Immature natural killer cell (primary cell): ENCODE data around the gene PDE8B. TPM values are rescaled to one million over a fixed set of nuclear protein-coding genes. Genes with fewer than 3 reads are reported as not detected.
A peak's percentile ranks its signal among the peaks of the same experiment; 100 is the strongest.

Experiments
- DNase-seq, 3 donors: peaks; one replicate each; pipeline ENCODE4 v3.0.0; 2022; ENCODE audit warnings: mixed read lengths in 1 of 3
- H3K27ac Mint-ChIP-seq, 6 donors: one replicate each; pipeline ENCODE4 v1.8.0; 2020; ENCODE audit warnings: mixed read lengths in 6 of 6, mild to moderate bottlenecking in 5 of 6, inconsistent platforms in 4 of 6, moderate library complexity in 3 of 6
- H3K27me3 Mint-ChIP-seq, 3 donors: one replicate each; pipeline ENCODE4 v1.8.0; 2020 to 2021; ENCODE audit warnings: low read depth in 3 of 3, mild to moderate bottlenecking in 3 of 3, mixed read lengths in 3 of 3, moderate library complexity in 3 of 3, inconsistent platforms in 1 of 3
- H3K36me3 Mint-ChIP-seq, 3 donors: one replicate each; pipeline ENCODE4 v1.8.0; 2020; ENCODE audit warnings: mixed read lengths in 3 of 3, inconsistent platforms in 2 of 3, mild to moderate bottlenecking in 2 of 3
- H3K4me1 Mint-ChIP-seq, 2 donors: one replicate each; pipeline ENCODE4 v1.8.0; 2020; ENCODE audit warnings: inconsistent platforms in 2 of 2, mild to moderate bottlenecking in 2 of 2, mixed read lengths in 2 of 2, moderate library complexity in 1 of 2
- H3K4me3 Mint-ChIP-seq, 5 donors: one replicate each; pipeline ENCODE4 v1.8.0; 2020; ENCODE audit warnings: mild to moderate bottlenecking in 5 of 5, mixed read lengths in 5 of 5, inconsistent platforms in 3 of 5, moderate library complexity in 3 of 5
- H3K9me3 Mint-ChIP-seq, 6 donors: one replicate each; pipeline ENCODE4 v1.8.0; 2020; ENCODE audit warnings: mild to moderate bottlenecking in 6 of 6, mixed read lengths in 6 of 6, inconsistent platforms in 4 of 6, moderate library complexity in 3 of 6
- polyA plus RNA-seq, 3 donors: library from polyadenylated mRNA; unstranded; fragments of 300-500 nt; fragmentation: Illumina TruSeq; gene quantifications; one replicate each; pipeline ENCODE4 v1.2.3, GENCODE V29; 2021

Gene PDE8B
- polyA plus RNA-seq, 3 donors from 2014 or later, result 0.30 TPM; not detected in 2

- DNase-seq, result no peak
- no peaks in the 10 kb centered on the region for H3K36me3 Mint-ChIP-seq
- H3K27me3 Mint-ChIP-seq, result peaks cover 4 to 23% (median 10%) of the 10 kb centered on the region in 3 donors
- no peak overlapping the region for H3K4me3 Mint-ChIP-seq
- no peaks in the 10 kb centered on the region for H3K9me3 Mint-ChIP-seq
- H3K27ac Mint-ChIP-seq, result no peak overlapping the region
- peaks cover 5 to 7% of the 10 kb centered on the region in 2 donors for H3K4me1 Mint-ChIP-seq
Observed at GRCh38 chr5:77204967-77205366, 5.5 kb upstream of the PDE8B start.

DNA sequence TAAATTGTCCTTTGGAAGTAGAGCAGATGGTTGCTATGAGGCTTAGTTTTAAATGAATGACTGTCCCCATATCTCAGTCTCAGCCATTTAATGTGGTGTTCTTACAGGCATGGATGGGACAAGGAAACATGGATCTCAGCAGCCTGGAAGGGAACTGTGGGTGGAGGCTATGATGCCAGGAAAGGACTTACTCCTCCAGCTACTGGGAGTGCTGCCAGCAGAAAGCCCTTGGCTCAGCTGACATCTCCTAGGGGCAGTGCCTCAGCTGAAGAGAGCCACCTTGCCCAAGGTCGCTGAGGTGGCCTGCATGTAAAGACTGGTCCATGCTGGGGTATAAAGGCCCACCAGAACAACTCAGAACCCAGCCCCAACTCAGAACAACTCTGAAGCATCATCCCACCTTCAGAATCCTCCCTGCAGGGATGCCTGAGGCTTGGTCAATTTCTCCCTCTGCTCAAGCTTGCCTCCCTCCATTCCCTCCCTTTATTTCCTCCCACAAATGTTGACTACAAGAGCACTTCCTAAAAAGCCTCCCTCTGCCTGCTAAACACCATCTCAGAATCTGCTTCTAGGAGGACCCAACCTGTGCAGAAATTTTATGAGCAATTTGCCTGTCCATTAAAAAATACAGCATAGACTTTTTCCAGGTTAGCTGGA is 1.8 kb upstream of the PDE8B start:
- Mint-ChIP-seq H3K27me3 (peaks cover 12 to 32% (median 15%) of the 10 kb centered on the region in 3 donors), H3K9me3 (no peaks in the 10 kb centered on the region)

GRCh38 chr5:77209495-77210090 is 887 bp upstream of the PDE8B start:
- Mint-ChIP-seq H3K9me3 (no peaks in the 10 kb centered on the region), H3K27me3 (peaks cover 12 to 40% (median 15%) of the 10 kb centered on the region in 3 donors), H3K4me1 (peaks cover 12 to 16% of the 10 kb centered on the region in 2 donors)

More for the DNA sequence above, 1.8 kb upstream of the PDE8B start:
- no peak overlapping the region for H3K27ac Mint-ChIP-seq
- H3K4me3 Mint-ChIP-seq, result peak overlapping the region in 3 of 5 donors; percentile 8 to 27 (median 11)
- H3K4me1 Mint-ChIP-seq, result peaks cover 12 to 16% of the 10 kb centered on the region in 2 donors
- no peak for DNase-seq
- no peaks in the 10 kb centered on the region for H3K36me3 Mint-ChIP-seq

DNA sequence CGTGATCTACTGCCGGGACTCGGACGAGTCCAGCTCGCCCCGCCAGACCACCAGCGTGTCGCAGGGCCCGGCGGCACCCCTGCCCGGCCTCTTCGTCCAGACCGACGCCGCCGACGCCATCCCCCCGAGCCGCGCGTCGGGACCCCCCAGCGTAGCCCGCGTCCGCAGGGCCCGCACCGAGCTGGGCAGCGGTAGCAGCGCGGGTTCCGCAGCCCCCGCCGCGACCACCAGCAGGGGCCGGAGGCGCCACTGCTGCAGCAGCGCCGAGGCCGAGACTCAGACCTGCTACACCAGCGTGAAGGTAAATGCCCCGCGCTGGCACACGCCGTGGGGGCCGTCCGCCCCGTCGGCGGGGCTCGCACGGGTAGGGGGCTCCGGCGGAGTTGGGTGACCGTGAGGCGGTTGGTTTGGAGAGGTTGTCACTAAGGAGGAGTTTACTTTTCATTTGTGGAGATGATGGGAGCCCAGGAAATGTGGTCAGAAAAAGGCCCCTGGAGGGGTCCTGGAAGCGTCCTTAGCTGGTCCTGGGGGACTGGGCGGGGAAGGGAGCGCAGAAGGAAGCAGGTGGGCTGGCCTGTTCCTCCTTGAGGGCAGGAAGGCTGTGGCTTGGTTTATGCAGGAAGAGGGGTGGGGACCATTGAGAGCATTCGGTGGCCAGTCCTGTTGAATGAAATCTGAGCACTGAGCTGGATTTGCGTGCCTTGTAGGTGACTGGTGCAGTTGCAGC is 647 bp downstream of the PDE8B start:
- DNase-seq, result no peak
- peaks cover 14 to 39% (median 16%) of the 10 kb centered on the region in 3 donors for H3K27me3 Mint-ChIP-seq
- no peak overlapping the region for H3K27ac Mint-ChIP-seq

More at GRCh38 chr5:77209495-77210090, 887 bp upstream of the PDE8B start:
- Mint-ChIP-seq H3K36me3 (no peaks in the 10 kb centered on the region), H3K4me3 (peak overlapping the region; percentile 51 to 85 (median 65)), H3K27ac (no peak overlapping the region)
- no peak for DNase-seq

GRCh38 chr5:77211691-77212047 is 1.2 kb downstream of the PDE8B start:
- peak overlapping the region in 1 of 6 donors; percentile 17 for H3K27ac Mint-ChIP-seq

More for the DNA sequence above, 647 bp downstream of the PDE8B start:
- peak overlapping the region; percentile 19 to 56 (median 25) for H3K4me3 Mint-ChIP-seq
- H3K4me1 Mint-ChIP-seq, result peaks cover 12 to 16% of the 10 kb centered on the region in 2 donors
- no peaks in the 10 kb centered on the region for H3K36me3 Mint-ChIP-seq
- no peaks in the 10 kb centered on the region for H3K9me3 Mint-ChIP-seq

DNA sequence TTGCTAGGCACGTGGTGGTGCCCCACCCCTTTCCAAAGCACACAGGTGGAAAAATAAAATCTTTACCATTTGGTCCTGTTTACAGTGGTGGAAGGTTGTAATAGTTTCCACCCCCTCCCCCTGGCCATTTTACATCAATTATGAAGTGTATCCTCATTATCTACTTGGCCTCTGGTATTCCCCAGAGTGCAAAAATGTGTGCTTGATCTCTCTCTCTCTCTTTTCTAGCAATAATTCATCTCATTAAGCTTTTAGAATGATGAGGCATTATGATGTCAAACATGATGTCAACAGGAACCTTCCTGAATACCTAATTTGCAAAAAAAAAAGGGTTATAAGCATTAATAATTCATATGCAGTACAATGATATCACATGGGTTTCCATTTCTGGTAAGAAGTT is 3.1 kb downstream of the PDE8B start:
- no peak for DNase-seq
- Mint-ChIP-seq H3K9me3 (no peaks in the 10 kb centered on the region), H3K36me3 (no peaks in the 10 kb centered on the region), H3K4me1 (peaks cover 12 to 16% of the 10 kb centered on the region in 2 donors), H3K4me3 (no peak overlapping the region), H3K27me3 (peaks cover 11 to 32% (median 12%) of the 10 kb centered on the region in 3 donors), H3K27ac (no peak overlapping the region)

More at GRCh38 chr5:77211691-77212047, 1.2 kb downstream of the PDE8B start:
- no peaks in the 10 kb centered on the region for H3K9me3 Mint-ChIP-seq
- no peaks in the 10 kb centered on the region for H3K36me3 Mint-ChIP-seq
- no peak for DNase-seq
- H3K4me1 Mint-ChIP-seq, result peaks cover 12 to 16% of the 10 kb centered on the region in 2 donors
- peaks cover 12 to 35% (median 15%) of the 10 kb centered on the region in 3 donors for H3K27me3 Mint-ChIP-seq
- peak overlapping the region; percentile 19 to 56 (median 25) for H3K4me3 Mint-ChIP-seq

DNA sequence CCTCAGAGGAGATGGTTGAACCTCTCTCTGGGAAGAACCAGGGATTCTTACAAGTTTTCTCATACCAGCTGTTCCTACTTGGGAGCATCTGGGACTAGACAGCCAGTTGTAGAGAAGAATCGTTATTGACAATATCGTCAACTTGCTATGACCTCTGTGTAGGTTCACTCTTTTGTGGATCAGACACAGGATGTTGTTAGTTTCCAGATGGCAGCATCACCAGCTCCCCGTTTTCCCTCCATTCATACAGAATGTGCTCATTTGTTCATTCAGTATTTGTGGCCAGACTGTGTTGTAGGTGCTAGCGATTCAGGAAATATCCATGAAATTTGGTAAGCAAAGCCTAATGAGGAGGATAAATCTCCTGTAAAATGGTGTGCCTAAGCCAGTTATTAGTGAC is 3.7 kb downstream of the PDE8B start:
- H3K9me3 Mint-ChIP-seq, result no peaks in the 10 kb centered on the region
- H3K27me3 Mint-ChIP-seq, result peaks cover 11 to 32% (median 12%) of the 10 kb centered on the region in 3 donors
- no peak overlapping the region for H3K27ac Mint-ChIP-seq
- no peaks in the 10 kb centered on the region for H3K36me3 Mint-ChIP-seq
- no peak for DNase-seq
- peaks cover 12 to 16% of the 10 kb centered on the region in 2 donors for H3K4me1 Mint-ChIP-seq
- no peak overlapping the region for H3K4me3 Mint-ChIP-seq

DNA sequence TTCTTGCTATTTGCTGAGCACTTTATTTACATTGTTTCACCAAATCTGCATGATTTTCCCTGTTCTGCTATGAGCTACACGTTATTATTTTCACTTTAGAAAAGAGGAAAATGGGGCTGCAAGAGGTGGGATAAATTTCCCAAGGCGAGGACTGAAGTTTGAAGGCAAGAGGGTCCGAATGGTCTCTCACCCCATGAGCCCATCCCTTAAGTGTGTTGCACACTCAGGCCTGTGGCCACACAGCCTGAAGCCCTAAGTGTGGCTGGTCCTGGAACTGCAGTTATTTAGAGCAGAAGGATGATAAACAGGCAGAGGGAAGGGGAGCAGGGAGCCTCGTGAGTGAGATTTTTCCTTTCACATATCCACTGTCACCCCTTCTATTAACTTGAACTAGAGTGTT is 7.8 kb downstream of the PDE8B start:
- Mint-ChIP-seq H3K4me1 (no peaks in the 10 kb centered on the region), H3K4me3 (no peak overlapping the region), H3K9me3 (peaks cover 0 to 2% (median 0%) of the 10 kb centered on the region in 6 donors), H3K36me3 (no peaks in the 10 kb centered on the region), H3K27me3 (peaks cover 4 to 22% (median 6%) of the 10 kb centered on the region in 3 donors), H3K27ac (no peak overlapping the region)
- no peak for DNase-seq

DNA sequence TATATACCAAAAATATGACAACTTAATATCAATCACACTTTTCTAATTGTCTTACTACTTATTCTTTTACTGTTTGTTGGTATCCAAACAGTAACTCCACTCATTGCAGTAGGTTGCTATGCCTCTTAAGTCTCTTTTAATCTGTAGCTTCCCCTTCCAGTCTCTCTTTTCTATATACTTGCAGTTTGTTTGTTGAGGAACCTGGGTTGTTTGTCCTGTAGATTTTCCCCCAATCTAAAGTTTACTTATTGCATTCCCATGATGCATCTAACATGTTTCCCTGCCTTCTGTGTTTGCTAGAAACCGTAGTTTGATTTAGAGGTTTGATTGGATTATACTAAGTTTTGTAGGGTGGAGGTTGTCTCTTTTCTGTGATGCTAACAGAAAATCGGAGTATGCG is 10.6 kb downstream of the PDE8B start:
- Mint-ChIP-seq H3K27ac (no peak overlapping the region), H3K36me3 (no peaks in the 10 kb centered on the region), H3K4me1 (no peaks in the 10 kb centered on the region), H3K9me3 (peaks cover 0 to 2% (median 0%) of the 10 kb centered on the region in 6 donors), H3K27me3 (peaks cover 2 to 9% (median 4%) of the 10 kb centered on the region in 3 donors), H3K4me3 (no peak overlapping the region)
- DNase-seq, result no peak

DNA sequence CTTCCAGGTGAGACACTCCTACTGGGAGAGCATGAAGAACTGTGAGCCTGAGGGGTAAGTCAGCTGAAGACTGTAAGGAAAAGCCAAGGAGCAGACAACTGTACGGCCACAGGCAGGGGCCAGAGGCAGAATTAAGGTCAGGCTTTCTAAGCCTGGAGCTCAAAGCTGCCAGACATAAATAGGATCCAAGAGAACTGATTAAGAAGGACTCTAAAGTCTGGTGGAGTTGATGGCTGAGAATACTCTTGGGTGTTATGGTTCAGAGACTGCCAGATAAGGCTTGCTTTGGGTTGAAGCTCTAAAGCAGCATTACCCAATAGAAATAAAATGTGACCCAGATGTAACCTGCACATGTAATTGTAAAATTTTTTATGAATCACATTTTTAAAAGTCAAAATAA is 12.2 kb downstream of the PDE8B start:
- Mint-ChIP-seq H3K27me3 (peaks cover 2 to 9% (median 3%) of the 10 kb centered on the region in 3 donors), H3K9me3 (peaks cover 0 to 2% (median 0%) of the 10 kb centered on the region in 6 donors), H3K4me1 (no peaks in the 10 kb centered on the region), H3K27ac (no peak overlapping the region), H3K4me3 (no peak overlapping the region), H3K36me3 (no peaks in the 10 kb centered on the region)
- DNase-seq, result no peak

DNA sequence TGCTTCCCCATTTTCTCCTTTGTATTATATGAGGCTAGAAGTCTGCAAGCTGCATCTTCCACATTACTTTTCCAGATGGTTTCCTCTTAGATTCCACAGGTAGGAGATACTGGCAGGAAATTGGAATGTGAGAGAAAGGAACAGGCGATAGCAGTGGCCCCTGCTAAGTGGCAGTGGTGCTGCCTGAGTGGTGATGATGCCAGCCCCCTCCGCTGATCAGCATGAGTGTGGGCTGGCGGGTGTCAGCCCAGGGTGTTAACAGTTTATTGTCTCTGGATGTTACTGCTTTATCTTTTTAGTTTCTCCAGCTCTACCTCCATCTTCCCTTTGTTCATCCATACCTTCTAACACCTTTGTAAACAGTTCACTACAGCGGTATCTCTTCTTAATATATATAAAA is 13.2 kb downstream of the PDE8B start:
- Mint-ChIP-seq H3K27ac (no peak overlapping the region), H3K27me3 (peaks cover 2 to 9% (median 3%) of the 10 kb centered on the region in 3 donors), H3K9me3 (peaks cover 0 to 2% (median 0%) of the 10 kb centered on the region in 6 donors), H3K36me3 (no peaks in the 10 kb centered on the region), H3K4me1 (no peaks in the 10 kb centered on the region), H3K4me3 (no peak overlapping the region)
- no peak for DNase-seq

DNA sequence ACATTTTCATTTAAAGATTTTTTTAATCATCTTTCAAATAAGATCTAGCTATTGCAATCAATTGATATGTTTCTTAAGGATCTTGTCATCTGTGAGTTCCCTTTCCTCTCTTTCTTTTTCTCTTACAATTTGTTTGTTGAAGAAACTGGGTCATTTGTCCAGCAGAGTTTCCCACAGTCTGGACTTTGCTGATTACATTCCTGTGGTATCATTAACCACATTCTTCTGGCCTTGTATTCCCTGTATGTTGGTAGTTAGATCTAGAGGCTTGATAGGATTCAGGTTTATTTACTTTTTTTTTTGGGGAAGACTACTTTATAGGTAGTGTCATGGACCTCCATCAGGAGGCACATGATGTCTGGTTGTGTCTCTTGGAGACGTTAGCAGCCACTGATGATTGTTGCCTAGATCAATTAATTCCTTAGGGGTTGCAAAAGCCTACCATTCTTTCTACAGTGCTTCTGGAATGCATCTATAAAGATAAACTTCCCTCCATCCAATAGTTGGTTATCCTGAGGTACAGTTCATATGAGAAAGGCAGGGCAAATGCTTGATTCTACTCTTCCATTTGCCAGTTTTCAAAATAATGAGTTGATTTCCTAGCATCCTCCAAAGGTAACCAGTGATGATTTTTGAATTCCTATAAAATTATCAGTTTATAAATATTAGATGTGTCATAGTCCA is 14.3 kb downstream of the PDE8B start:
- Mint-ChIP-seq H3K27ac (no peak overlapping the region), H3K36me3 (no peaks in the 10 kb centered on the region), H3K4me1 (no peaks in the 10 kb centered on the region), H3K9me3 (peaks cover 0 to 4% (median 0%) of the 10 kb centered on the region in 6 donors), H3K27me3 (peaks cover 2 to 3% (median 2%) of the 10 kb centered on the region in 3 donors), H3K4me3 (no peak overlapping the region)
- DNase-seq, result no peak

DNA sequence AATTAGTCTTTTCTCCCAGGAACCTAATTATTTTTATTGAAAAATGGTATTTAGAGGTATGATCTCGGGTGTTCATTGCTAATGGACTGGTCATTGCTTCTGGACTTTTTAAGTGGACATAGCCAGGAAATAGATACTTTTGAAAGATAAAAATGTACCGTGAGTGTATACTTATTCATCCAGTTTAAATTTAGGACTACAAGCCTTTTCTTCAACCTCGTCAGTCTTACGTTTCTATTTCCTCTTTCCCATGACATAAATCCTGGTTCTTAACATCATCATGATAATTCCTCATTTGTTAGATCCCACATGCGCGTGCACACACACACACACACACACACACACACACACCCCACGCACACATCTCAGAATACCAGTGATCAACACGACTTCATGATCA is 15.1 kb downstream of the PDE8B start:
- Mint-ChIP-seq H3K36me3 (no peaks in the 10 kb centered on the region), H3K27ac (no peak overlapping the region), H3K9me3 (peaks cover 0 to 2% (median 0%) of the 10 kb centered on the region in 6 donors), H3K27me3 (peaks cover 2 to 3% (median 3%) of the 10 kb centered on the region in 3 donors), H3K4me1 (no peaks in the 10 kb centered on the region), H3K4me3 (no peak overlapping the region)
- DNase-seq, result no peak
